OCI-LY3 (cell line): Measurements from ENCODE around the gene LAMC3.

Experiments
- H2AFZ ChIP-seq: fragments of 200-600, 300-600 bp; shearing (Covaris generic); 2 replicates; pipeline ENCODE4 v1.6.0; 2014; ENCODE audit warnings: antibody characterized with exemption, low read depth, low read length
- H3K27ac ChIP-seq: fragments of 200-600, 300-600 bp; sonication (generic); 2 replicates; pipeline ENCODE4 v1.5.1; 2014; ENCODE audit warnings: mild to moderate bottlenecking, low read length, moderate library complexity, mixed read lengths
- H3K27me3 ChIP-seq: fragments of 200-600, 300-600 bp; sonication (generic); 2 replicates; pipeline ENCODE4 v1.6.1; 2014; ENCODE audit warnings: low read depth, low read length, mixed read lengths
- H3K36me3 ChIP-seq: fragments of 200-600, 300-600 bp; sonication (generic); replicated peaks from 2 replicates; pipeline ENCODE3; 2014; ENCODE audit warnings: low read depth, low read length, mixed read lengths
- H3K4me1 ChIP-seq: fragments of 300-600, 200-600 bp; sonication (generic); 2 replicates; pipeline ENCODE4 v1.6.1; 2014; ENCODE audit warnings: low read length, mixed read lengths
- H3K4me2 ChIP-seq: fragments of 200-600, 300-600 bp; sonication (generic); 2 replicates; pipeline ENCODE4 v1.6.1; 2014; ENCODE audit warnings: low read length, mixed read lengths
- H3K4me3 ChIP-seq: fragments of 300-600, 200-600 bp; sonication (generic); 2 replicates; pipeline ENCODE4 v1.5.1; 2014; ENCODE audit warnings: antibody characterized with exemption, mild to moderate bottlenecking, low read length, moderate library complexity
- H3K79me2 ChIP-seq: fragments of 300-600, 200-600 bp; shearing (Covaris generic); 2 replicates; pipeline ENCODE4 v1.6.1; 2014; ENCODE audit warnings: mild to moderate bottlenecking, low read length, mixed read lengths
- H3K9ac ChIP-seq: fragments of 300-600, 200-600 bp; shearing (Covaris generic); 2 replicates; pipeline ENCODE4 v1.6.0; 2014; ENCODE audit warnings: mild to moderate bottlenecking, low read length, moderate library complexity
- H3K9me3 ChIP-seq: fragments of 200-600, 300-600 bp; shearing (Covaris generic); 2 replicates; pipeline ENCODE4 v1.6.1; 2014; ENCODE audit warnings: low read length, mixed read lengths; ENCODE audit not compliant: insufficient read depth
- H4K20me1 ChIP-seq: fragments of 200-600, 300-600 bp; sonication (generic); 2 replicates; pipeline ENCODE4 v1.6.1; 2016; ENCODE audit warnings: low read length, mixed read lengths; ENCODE audit not compliant: insufficient read depth
- CTCF ChIP-seq: fragments of 200-600, 300-600 bp; sonication (generic); IDR thresholded peaks from 2 replicates; pipeline ENCODE4 v1.5.1; 2014; ENCODE audit warnings: antibody characterized with exemption, low read length, low read depth
- EZH2phosphoT487 ChIP-seq: fragments of 200-600 bp; shearing (Covaris generic); IDR thresholded peaks from 2 replicates; pipeline ENCODE4 v1.6.1; 2018; ENCODE audit warnings: antibody characterized with exemption, mixed run types, low read depth

The LAMC3 gene

GRCh38 chr9:131048332-131048731 lies 39.4 kb downstream of the LAMC3 start:
- no peak overlapping the region for H2AFZ ChIP-seq
- H3K9me3 ChIP-seq, result no peaks in the 10 kb centered on the region
- H3K4me3 ChIP-seq, result no peak overlapping the region
- no peak overlapping the region for H3K4me2 ChIP-seq
- H3K9ac ChIP-seq, result no peak overlapping the region
- no peaks in the 10 kb centered on the region for H3K79me2 ChIP-seq
- peaks cover 8% of the 10 kb centered on the region for H3K36me3 ChIP-seq
- no peaks in the 10 kb centered on the region for H3K27me3 ChIP-seq
- peaks cover 26% of the 10 kb centered on the region for H3K4me1 ChIP-seq
- no peaks in the 10 kb centered on the region for H4K20me1 ChIP-seq
- no peak overlapping the region for H3K27ac ChIP-seq
- TF ChIP-seq CTCF (no peak), EZH2phosphoT487 (no peak)

- H3K36me3 ChIP-seq, result peaks cover 8% of the 10 kb centered on the region
- no peak for TF ChIP-seq EZH2phosphoT487
- TF ChIP-seq CTCF, result no peak
- H3K79me2 ChIP-seq, result no peaks in the 10 kb centered on the region
- H2AFZ ChIP-seq, result no peak overlapping the region
- peaks cover 21% of the 10 kb centered on the region for H3K4me1 ChIP-seq
- no peak overlapping the region for H3K27ac ChIP-seq
- no peaks in the 10 kb centered on the region for H3K27me3 ChIP-seq
- H3K9ac ChIP-seq, result no peak overlapping the region
- no peak overlapping the region for H3K4me2 ChIP-seq
- no peaks in the 10 kb centered on the region for H4K20me1 ChIP-seq
- no peaks in the 10 kb centered on the region for H3K9me3 ChIP-seq
- H3K4me3 ChIP-seq, result no peak overlapping the region
Observed at GRCh38 chr9:131048820-131049219, 39.8 kb downstream of the LAMC3 start.

- Histone ChIP-seq H3K9ac (no peak overlapping the region), H3K36me3 (peaks cover 8% of the 10 kb centered on the region), H3K4me1 (peaks cover 9% of the 10 kb centered on the region; the same call in 1 of the 2 replicates), H3K9me3 (no peaks in the 10 kb centered on the region), H3K27me3 (no peaks in the 10 kb centered on the region), H3K79me2 (no peaks in the 10 kb centered on the region), H3K4me3 (no peak overlapping the region), H3K27ac (no peak overlapping the region), H4K20me1 (no peaks in the 10 kb centered on the region), H2AFZ (no peak overlapping the region), H3K4me2 (no peak overlapping the region)
- TF ChIP-seq CTCF (no peak), EZH2phosphoT487 (no peak)
Observed at GRCh38 chr9:131049829-131050715, 41.1 kb downstream of the LAMC3 start.

- Histone ChIP-seq H4K20me1 (no peaks in the 10 kb centered on the region), H3K27ac (no peak overlapping the region), H3K36me3 (peaks cover 8% of the 10 kb centered on the region), H3K9ac (no peak overlapping the region), H3K9me3 (no peaks in the 10 kb centered on the region), H3K4me2 (no peak overlapping the region), H3K4me1 (peaks cover 1% of the 10 kb centered on the region; the same call in 1 of the 2 replicates), H3K27me3 (no peaks in the 10 kb centered on the region), H2AFZ (no peak overlapping the region), H3K4me3 (no peak overlapping the region), H3K79me2 (no peaks in the 10 kb centered on the region)
- no peak for TF ChIP-seq EZH2phosphoT487
- no peak for TF ChIP-seq CTCF
Observed at GRCh38 chr9:131050831-131051230, 41.9 kb downstream of the LAMC3 start.
